Pericardium fibroblast (primary cell): Measurements from ENCODE around the gene CSNK1G2. TPM values are rescaled to one million over a fixed set of nuclear protein-coding genes. Genes with fewer than 3 reads are reported as not detected.

Source experiments
- total RNA-seq: library from RNA; depleted of rRNA; stranded (reverse); fragments of >200 nt; gene quantifications from 2 replicates; pipeline ENCODE4 v1.2.3, GENCODE V29; 2015

CSNK1G2 gene
- 57.0 and 59.2 TPM in 2 replicates for total RNA-seq

DNA sequence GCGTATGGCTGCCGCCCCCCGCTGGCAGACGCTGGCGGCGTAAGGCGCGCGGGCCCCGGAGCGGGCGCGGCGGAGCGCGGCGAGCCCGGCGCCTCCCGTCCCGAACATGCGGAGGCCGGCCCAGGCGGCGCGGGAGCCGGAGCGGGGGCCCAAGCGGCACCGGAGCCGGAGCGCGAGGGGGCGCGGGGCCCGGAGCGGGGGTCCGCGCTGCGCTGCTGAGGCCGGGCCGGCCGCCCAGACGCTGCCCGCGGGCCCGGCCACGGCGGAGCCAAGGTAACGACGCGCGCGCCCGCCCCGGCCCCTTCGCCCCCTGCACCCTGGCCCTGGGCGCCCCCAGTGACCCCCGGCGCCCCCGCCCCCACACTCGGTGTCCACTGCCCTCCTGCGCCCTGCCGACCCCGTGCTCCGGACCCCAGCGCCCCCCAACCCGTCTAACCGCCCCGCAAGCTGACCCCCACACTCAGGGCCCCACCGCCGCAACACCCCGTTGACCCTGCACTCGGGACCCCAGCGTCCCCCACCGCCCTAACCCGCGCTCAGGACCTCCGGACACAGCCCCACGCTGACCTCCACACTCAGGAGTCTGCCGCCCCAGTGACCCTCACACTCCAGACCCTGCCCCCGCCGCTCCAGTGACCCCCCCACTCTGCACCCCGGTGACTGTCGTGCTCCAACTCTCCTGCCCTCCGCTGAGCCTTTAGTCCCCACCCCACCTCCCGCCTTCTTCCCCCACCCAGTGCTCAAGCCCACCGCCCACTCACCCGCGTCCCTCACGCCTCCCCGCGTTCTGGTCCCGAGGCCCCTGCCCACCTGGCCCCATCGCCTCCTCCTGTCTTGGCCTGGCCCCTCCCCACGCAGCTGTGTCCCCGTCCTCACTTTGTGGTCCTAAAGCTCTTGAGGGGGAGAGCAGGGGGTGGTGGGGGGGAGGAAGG, at the start of gene CSNK1G2:
CSNK1G2 (plus strand) TSS at position 27 of the 932 bp plus-strand sequence. CDS start 28,601 bp downstream, outside the sequence.

DNA sequence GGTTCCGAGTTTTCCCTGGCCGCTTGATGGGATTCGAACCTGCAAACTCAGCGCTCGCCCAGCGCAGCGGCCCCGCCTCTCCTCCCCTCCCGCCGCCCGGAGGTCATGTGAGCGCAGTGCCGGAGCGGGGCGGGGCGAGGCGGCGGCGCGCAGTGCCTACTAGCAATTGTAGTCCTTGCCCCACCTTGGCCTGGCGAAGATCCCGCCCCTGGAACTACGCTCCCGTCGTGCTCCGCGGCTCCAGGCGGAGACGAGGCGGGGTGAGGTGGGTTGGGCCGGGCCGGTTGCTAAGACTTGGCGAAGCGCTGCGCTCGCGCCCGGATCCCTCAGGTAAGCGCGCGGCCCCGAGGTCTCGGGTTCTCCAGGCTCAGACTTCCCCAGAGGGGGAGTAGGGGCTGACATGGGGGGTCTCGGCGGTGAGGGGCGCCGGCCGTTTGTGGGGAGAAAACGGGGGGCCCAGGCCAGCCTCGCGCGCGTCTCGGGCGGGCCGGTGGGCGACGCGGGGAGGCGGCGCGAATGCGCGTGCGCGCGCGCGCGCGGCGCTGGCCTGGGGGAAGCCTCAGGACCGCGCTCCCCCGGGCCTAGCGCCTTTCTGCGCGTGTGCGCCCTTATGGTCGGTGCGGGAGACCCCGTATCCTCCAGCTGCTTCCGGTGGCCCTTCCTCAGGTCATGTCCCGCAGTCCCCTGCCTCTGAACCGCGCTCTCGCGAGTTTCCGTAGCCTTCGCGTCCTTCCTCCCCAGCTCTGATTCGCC, 35.7 kb upstream of the CSNK1G2 start, which contains the start of the genes ADAT3 and SCAMP4:
ADAT3 (plus strand) TSS at position 290 of the 753 bp plus-strand sequence. CDS start 6,649 bp downstream, outside the sequence.
SCAMP4 (plus strand) TSS at position 290 of the 753 bp plus-strand sequence. CDS start 9,621 bp downstream, outside the sequence.

DNA sequence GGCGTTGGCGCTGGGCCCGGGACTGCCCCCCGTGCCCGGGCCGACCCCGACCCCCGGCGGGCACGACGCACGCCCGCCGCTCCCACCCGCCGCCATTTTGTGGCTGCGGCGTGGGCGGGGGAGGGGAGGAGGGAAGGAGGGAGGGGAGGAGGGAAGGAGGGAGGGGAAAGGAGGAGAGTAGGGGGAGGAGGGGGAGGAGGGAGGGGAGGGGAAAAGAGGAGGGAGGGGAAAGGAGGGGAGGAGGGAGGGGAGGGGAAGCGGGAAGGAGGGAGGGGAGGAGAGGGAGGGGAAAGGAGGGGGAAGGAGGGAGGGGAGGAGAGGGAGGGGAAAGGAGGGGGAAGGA, 74.6 kb downstream of the CSNK1G2 start, which contains the start of gene BTBD2:
BTBD2 (minus strand) TSS at position 107 of the 343 bp plus-strand sequence; CDS start at position 96, 11 bp downstream.

Other genes starting within 250 kb of the CSNK1G2 start
- not detected in 2 replicates for gene ONECUT3, start 187.7 kb upstream of the CSNK1G2 start, total RNA-seq
- 1.2 and 1.4 TPM in 2 replicates for gene ATP8B3, start 128.9 kb upstream of the CSNK1G2 start, total RNA-seq
- 5.5 and 8.8 TPM in 2 replicates for gene REXO1, start 92.7 kb upstream of the CSNK1G2 start, total RNA-seq
- gene KLF16, start 77.6 kb upstream of the CSNK1G2 start, total RNA-seq: 7.6 and 22.5 TPM in 2 replicates
- 122 and 178 TPM in 2 replicates for gene ABHD17A, start 55.7 kb upstream of the CSNK1G2 start, total RNA-seq
- gene ADAT3, start 35.8 kb upstream of the CSNK1G2 start, total RNA-seq: 3.2 and 5.4 TPM in 2 replicates
- 102 and 104 TPM in 2 replicates for gene SCAMP4, start 35.8 kb upstream of the CSNK1G2 start, total RNA-seq
- gene BTBD2, start 74.5 kb downstream of the CSNK1G2 start, total RNA-seq: 94.8 and 143 TPM in 2 replicates
- gene MKNK2, start 110.1 kb downstream of the CSNK1G2 start, total RNA-seq: 96.9 and 116 TPM in 2 replicates
- 26.6 and 36.9 TPM in 2 replicates for gene MOB3A, start 155.2 kb downstream of the CSNK1G2 start, total RNA-seq
- gene IZUMO4, start 155.7 kb downstream of the CSNK1G2 start, total RNA-seq: 0.82 and 1.3 TPM in 2 replicates
- 88.9 and 107 TPM in 2 replicates for gene AP3D1, start 210.4 kb downstream of the CSNK1G2 start, total RNA-seq
- gene DOT1L, start 222.8 kb downstream of the CSNK1G2 start, total RNA-seq: 10.1 and 13.9 TPM in 2 replicates